GM19467 (cell line): ENCODE results near the gene REEP6.

Experiments used
- ATAC-seq: cut with Tn5 transposase; IDR thresholded peaks from one replicate; pipeline ENCODE4 v1.9.1; 2021; ENCODE audit warnings: mild to moderate bottlenecking, moderate library complexity; ENCODE audit not compliant: unreplicated experiment

Gene REEP6

GRCh38 chr19:1540365-1540925 lies 49.5 kb downstream of the REEP6 start:
- no peak for ATAC-seq
